Measurements from ENCODE around the gene CASP6. TPM values are rescaled to one million over a fixed set of nuclear protein-coding genes. Genes with fewer than 3 reads are reported as not detected.

The CASP6 gene
- total RNA-seq, 1 experiment from 2014 or later, result 30.5 TPM

DNA sequence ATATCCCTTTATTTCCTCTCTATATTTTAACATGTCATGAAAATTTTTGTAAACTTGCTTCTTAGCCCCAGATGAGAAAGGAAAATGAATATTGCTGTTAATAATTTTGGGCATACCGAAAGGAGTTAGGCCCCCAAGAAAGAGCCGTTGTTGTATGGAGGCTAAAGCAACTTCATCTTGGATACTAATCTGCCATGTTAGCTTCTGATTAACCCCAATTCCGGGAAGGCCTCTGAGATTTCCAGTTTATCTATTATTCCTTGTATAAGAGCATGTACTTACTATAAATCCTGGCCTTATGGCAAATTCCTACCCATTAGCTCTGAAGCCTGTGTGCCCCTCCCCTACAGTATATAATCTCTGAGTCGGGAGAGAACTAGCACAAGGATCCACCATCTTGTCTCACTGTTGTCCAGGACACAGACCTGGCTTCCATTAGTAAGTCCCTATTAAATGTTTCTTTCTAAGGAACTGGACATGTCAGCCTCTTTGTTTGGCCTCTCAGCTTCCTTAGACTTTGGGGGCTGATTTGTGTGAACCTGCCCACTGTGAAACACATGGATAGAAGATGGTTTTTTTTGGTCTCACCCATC is 47.5 kb upstream of the CASP6 start:
- Histone ChIP-seq H3K27ac (ENCODE audit: low read depth, low read length, poor library complexity, severe bottlenecking) (no peak overlapping the region), H3K9me3 (ENCODE audit: low read depth, low read length, poor library complexity, severe bottlenecking) (no peaks in the 10 kb centered on the region), H3K27me3 (replicated peaks; ENCODE audit: insufficient read depth, low read depth, low read length, poor library complexity) (no peaks in the 10 kb centered on the region), H3K36me3 (ENCODE audit: insufficient read depth, low read length, poor library complexity, severe bottlenecking) (no peaks in the 10 kb centered on the region), H3K4me1 (ENCODE audit: insufficient read depth, low read length, poor library complexity, severe bottlenecking) (peaks cover 10% of the 10 kb centered on the region), H3K4me3 (ENCODE audit: low read depth, low read length, poor library complexity, severe bottlenecking) (no peak overlapping the region)
- BruUV-seq (replicated peaks), result no TSS peak
- CTCF ChIA-PET, result no interaction called here
- POLR2A ChIA-PET (ENCODE audit: low non-redundant PET), result no interaction called here
- no peak for DNase-seq (ENCODE audit: low spot score)
- TF ChIP-seq, protein P1, sequence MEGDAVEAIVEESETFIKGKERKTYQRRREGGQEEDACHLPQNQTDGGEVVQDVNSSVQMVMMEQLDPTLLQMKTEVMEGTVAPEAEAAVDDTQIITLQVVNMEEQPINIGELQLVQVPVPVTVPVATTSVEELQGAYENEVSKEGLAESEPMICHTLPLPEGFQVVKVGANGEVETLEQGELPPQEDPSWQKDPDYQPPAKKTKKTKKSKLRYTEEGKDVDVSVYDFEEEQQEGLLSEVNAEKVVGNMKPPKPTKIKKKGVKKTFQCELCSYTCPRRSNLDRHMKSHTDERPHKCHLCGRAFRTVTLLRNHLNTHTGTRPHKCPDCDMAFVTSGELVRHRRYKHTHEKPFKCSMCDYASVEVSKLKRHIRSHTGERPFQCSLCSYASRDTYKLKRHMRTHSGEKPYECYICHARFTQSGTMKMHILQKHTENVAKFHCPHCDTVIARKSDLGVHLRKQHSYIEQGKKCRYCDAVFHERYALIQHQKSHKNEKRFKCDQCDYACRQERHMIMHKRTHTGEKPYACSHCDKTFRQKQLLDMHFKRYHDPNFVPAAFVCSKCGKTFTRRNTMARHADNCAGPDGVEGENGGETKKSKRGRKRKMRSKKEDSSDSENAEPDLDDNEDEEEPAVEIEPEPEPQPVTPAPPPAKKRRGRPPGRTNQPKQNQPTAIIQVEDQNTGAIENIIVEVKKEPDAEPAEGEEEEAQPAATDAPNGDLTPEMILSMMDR (conservative IDR thresholded peaks at IDR 0.05; ENCODE audit: low read depth, low read length), result no peak
- intact Hi-C loops (cut with micrococcal nuclease; ENCODE audit: unreplicated experiment), result no loop called here

DNA sequence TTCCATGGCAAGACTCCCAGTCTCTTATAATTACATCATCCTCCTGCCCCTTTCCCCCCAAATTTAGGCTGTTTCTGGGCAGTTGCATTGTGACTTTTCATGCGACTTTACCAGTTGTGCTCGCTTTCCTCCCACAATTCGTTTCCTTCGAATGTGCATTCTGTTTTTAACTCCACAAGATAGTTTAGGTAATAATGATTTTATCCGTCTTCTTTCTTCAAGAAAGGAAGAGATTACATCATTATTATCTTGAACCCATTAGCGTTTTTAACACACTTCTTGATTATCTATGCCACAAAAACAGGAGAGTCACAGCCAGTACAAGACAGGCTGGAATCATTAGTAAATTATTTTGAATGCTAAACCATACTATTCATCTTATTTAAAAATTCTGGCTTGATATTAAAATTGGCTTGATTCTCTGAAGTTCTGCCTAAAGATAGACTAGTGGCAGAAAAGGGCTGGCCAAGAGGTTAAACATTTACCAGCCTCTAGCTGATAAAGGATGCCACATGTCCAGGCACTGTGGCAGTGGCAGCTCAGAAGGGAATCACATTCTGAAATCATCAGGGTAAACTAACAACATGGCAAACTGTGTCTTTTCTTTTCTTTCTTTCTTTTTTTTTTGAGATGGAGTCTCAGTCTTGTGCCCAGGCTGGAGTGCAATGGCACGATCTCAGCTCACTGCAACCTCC is 46.3 kb upstream of the CASP6 start:
- intact Hi-C loops (cut with micrococcal nuclease; ENCODE audit: unreplicated experiment), result no loop called here
- POLR2A ChIA-PET (ENCODE audit: low non-redundant PET), result no interaction called here
- Histone ChIP-seq H3K27ac (ENCODE audit: low read depth, low read length, poor library complexity, severe bottlenecking) (no peak overlapping the region), H3K9me3 (ENCODE audit: low read depth, low read length, poor library complexity, severe bottlenecking) (no peaks in the 10 kb centered on the region), H3K27me3 (replicated peaks; ENCODE audit: insufficient read depth, low read depth, low read length, poor library complexity) (no peaks in the 10 kb centered on the region), H3K36me3 (ENCODE audit: insufficient read depth, low read length, poor library complexity, severe bottlenecking) (no peaks in the 10 kb centered on the region), H3K4me3 (ENCODE audit: low read depth, low read length, poor library complexity, severe bottlenecking) (no peak overlapping the region), H3K4me1 (ENCODE audit: insufficient read depth, low read length, poor library complexity, severe bottlenecking) (peaks cover 10% of the 10 kb centered on the region)
- CTCF ChIA-PET, result no interaction called here
- no peak for TF ChIP-seq EZH2 (IDR thresholded peaks at IDR 0.05; ENCODE audit: borderline replicate concordance, low read depth, low read length, poor library complexity, severe bottlenecking)
- TF ChIP-seq, protein P1 (conservative IDR thresholded peaks at IDR 0.05; ENCODE audit: low read depth, low read length), result no peak
- no peak for DNase-seq (ENCODE audit: low spot score)
- BruUV-seq (replicated peaks), result no TSS peak

DNA sequence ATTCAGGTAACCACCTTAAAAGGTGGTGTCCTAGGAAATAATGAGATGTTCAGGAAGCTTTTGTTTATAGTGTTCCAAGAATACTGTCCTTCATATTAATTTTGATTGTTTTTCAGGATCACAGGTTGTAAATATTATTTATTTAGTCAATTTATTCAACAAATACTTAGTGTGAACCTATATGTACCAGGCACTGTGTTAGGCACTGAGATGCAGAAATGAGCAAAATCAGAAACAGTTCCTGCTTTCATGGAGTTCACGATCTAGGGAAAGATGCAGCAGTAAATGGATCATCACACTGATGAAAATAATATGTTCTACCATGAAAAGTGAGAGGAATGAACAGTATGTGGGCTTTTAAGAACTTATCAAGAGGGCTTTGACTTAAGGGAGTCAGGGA is 44.9 kb upstream of the CASP6 start:
- intact Hi-C loops (cut with micrococcal nuclease; ENCODE audit: unreplicated experiment), result no loop called here
- TF ChIP-seq, protein P1 (conservative IDR thresholded peaks at IDR 0.05; ENCODE audit: low read depth, low read length), result no peak
- TF ChIP-seq EZH2 (IDR thresholded peaks at IDR 0.05; ENCODE audit: borderline replicate concordance, low read depth, low read length, poor library complexity, severe bottlenecking), result no peak
- Histone ChIP-seq H3K4me1 (ENCODE audit: insufficient read depth, low read length, poor library complexity, severe bottlenecking) (peaks cover 10% of the 10 kb centered on the region), H3K27ac (ENCODE audit: low read depth, low read length, poor library complexity, severe bottlenecking) (no peak overlapping the region), H3K4me3 (ENCODE audit: low read depth, low read length, poor library complexity, severe bottlenecking) (no peak overlapping the region), H3K27me3 (replicated peaks; ENCODE audit: insufficient read depth, low read depth, low read length, poor library complexity) (no peaks in the 10 kb centered on the region), H3K36me3 (ENCODE audit: insufficient read depth, low read length, poor library complexity, severe bottlenecking) (no peaks in the 10 kb centered on the region), H3K9me3 (ENCODE audit: low read depth, low read length, poor library complexity, severe bottlenecking) (no peaks in the 10 kb centered on the region)
- no peak for DNase-seq (ENCODE audit: low spot score)
- ChIA-PET CTCF (no interaction called here), POLR2A (ENCODE audit: low non-redundant PET) (no interaction called here)
- no TSS peak for BruUV-seq (replicated peaks)

Data from A673 (cell line).